ENCODE measurements around the gene VANGL2.
A peak's percentile ranks its signal among the peaks of the same experiment; 100 is the strongest.

VANGL2 gene
- 0.08 to 2.9 (median 0.57) reads per million in 17 experiments for total RNA-seq

GRCh38 chr1:160400223-160400645 is at the start of gene VANGL2:
VANGL2 (plus strand) TSS chr1:160400564; CDS start chr1:160415838, 15,274 bp downstream.
- DNase-seq = peak; percentile 30 to 67 (median 43)

DNA sequence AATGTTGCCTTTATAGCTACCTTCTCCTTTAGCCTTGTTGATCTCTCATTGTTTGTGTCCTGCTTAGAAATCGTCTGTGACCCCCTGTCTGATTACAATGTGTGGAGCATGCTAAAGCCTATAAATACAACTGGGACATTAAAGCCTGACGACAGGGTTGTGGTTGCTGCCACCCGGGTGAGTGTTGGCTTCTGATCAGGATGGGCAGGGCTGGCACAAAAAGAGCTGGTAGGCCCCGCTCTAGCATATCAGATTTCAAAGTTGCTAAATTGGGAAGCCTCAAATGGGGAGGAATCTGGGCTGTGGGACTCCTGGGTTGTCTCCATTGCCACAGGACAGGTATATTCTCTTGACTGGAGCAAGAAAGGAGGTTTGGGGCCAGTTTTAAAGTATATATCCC is 48.7 kb upstream of the VANGL2 start:
- no peak for DNase-seq

- no peak for DNase-seq
Observed at GRCh38 chr1:160352555-160352954, 47.8 kb upstream of the VANGL2 start.

- DNase-seq = no peak
Observed at GRCh38 chr1:160353223-160353622, 47.1 kb upstream of the VANGL2 start.

GRCh38 chr1:160354388-160354985 is 45.9 kb upstream of the VANGL2 start:
- peak in 3 of 4 experiments; percentile 54 to 65 (median 55) for DNase-seq

- DNase-seq = no peak
Observed at GRCh38 chr1:160357286-160358002, 42.9 kb upstream of the VANGL2 start.

DNA sequence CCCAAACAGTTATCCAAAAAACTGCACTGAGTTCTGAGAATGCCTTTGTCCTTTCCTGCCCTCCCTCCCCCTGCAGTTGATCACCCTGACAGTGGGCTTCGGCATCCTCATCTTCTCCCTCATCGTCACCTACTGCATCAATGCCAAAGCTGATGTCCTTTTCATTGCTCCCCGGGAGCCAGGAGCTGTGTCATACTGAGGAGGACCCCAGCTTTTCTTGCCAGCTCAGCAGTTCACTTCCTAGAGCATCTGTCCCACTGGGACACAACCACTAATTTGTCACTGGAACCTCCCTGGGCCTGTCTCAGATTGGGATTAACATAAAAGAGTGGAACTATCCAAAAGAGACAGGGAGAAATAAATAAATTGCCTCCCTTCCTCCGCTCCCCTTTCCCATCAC is 42.3 kb upstream of the VANGL2 start:
- no peak for DNase-seq

- DNase-seq = no peak
Observed at GRCh38 chr1:160359559-160360226, 40.7 kb upstream of the VANGL2 start.

DNA sequence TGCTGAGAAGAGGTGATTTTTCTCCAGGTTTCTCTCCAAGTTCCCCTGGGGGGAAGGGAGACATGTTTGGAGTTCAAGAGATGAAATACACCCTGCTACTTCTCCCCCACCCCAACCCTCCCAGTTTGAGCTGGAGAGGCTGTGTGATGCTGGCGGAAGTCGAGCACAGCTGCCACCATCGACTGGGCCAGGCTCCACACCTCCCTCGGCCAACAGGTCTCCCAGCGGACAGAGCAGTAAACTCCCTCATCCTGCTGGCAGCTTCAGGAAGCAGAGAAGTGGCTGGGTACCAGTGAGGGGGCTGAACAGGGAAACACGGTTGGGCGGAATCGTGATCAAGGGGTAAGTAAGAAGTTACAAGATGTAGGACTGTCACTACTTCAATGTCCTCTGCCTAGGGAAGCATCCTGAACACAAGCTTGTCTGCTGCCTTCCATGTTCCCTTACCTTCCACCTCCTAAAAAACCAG is 40.1 kb upstream of the VANGL2 start:
- DNase-seq = no peak

DNA sequence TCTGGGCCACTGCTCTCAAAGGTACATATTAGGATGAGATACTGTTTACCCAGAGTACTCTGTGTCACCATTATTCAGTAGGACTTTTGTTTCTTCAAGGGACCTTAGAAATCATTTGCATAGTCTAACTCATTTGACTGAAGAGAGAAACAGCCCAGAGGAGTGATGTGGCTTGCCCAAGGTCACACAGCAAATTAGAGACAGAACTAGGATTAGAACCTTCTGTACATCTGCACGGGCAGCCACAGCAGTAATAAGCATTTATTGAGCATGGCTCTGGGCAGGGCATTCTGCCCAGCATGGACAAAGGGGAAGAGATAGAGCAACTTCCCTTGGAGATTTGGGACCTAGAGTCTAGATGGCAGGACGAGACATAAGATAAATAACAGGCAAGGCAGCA is 39.2 kb upstream of the VANGL2 start:
- no peak for DNase-seq

DNA sequence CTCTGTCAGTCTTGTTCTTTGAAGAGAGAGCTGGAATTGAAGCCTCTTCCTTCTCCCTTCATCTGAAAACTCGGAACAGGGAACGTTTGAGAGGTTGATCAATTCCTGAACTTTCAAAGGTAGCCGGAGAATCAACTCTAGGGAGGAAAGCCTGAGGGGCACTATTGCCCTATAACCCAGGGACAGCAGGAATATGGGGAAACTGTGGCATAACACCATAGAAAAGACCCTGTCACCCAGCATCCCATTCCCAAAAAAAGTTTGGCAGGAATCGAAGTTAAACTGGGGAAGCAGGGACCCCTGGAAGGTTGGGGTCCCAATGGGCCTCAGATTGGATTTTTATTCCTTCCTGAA is 38.6 kb upstream of the VANGL2 start:
- DNase-seq = no peak

GRCh38 chr1:160362168-160362957 is 38.0 kb upstream of the VANGL2 start:
- peak in 2 of 4 experiments; percentile 42 to 47 for DNase-seq

DNA sequence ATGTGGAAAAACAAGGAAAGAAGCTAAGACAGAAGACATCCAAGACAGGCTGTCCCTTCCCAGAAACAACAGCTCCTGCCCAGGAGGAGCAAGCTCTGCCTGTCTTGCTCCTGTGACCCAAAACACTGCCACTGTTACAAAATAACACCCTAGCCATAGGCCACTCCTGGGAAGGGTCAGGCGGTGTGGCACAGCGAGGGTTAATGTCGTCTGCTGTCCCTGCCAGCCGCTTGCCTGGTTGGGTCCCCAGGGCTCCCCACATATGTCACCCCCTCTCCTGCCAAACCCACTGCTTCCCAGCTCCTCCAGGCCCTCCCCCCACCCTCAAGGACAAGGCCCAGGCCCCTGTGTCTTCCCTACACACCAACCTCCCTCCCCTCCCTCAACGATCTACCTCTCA is 37.4 kb upstream of the VANGL2 start:
- DNase-seq = no peak

- DNase-seq = no peak
Observed at GRCh38 chr1:160363951-160364735, 36.2 kb upstream of the VANGL2 start.

- DNase-seq = no peak
Observed at GRCh38 chr1:160365325-160365724, 35.0 kb upstream of the VANGL2 start.

DNA sequence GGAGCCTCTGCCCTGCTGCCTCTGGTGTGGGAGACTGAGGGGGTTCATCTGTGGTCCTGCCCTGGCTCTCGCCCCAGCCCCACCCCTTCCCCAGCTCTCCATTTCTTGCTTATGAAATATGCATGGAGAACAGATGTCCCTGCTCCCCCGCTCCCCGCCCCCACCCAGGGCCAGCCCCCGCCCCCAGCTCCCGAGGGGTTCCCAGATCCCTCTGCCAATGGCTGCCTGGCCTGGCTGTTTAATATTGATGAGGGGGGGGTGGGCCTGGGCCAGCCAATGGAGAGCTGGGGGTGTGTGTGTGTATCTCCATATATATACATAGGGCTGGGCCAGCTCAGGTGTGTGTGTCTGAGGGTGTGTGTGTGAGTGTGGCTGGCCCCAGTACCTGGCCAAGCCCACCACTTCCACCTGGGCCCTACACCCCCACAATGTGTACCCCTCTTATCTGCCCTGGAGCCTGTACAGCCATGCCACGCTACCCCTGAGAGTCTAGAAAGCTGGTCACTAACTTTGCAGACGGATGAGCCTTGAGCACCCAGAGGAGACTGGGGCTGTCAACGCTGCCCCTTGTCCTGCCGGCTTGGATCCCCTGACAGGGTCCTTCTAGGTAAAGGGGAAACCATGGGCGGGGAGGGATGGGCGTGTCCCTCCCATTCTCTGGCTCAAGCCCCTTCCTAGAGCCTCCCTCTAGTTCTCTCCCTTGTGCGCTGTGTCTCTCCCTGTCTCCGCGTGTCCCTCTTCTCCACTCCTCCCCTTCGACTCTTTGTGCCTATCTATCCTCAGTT is 33.4 kb upstream of the VANGL2 start, which contains the start of gene NHLH1:
TSS of gene NHLH1 (plus strand) at position 341 of the 785 bp plus-strand sequence. CDS start 3,661 bp downstream, outside the sequence.
- DNase-seq = no peak

GRCh38 chr1:160367516-160367900 is 32.9 kb upstream of the VANGL2 start:
- DNase-seq = no peak

- no peak for DNase-seq
Observed at GRCh38 chr1:160367934-160368923, 32.1 kb upstream of the VANGL2 start.

DNA sequence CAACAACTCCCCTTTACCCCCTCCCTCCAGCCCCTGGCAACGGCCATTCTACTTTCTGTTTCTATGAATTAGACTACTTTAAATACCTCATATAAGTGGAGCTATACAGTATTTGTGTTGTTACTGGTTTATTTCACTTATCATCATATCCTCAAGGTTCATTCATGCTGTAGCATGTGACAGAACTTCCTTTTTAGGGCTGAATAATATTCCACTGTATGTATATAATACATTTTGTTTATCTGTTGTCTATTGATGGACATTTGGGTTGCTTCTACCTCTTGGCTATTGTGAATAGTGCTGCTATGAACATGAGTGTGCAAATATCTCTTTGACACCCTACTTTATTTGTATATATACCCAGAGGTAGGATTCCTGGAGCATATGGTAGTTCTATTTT is 31.3 kb upstream of the VANGL2 start:
- no peak for DNase-seq
